ENCODE data around the gene WNT7B. TPM values are rescaled to one million over a fixed set of nuclear protein-coding genes. Genes with fewer than 3 reads are reported as not detected.
A peak's percentile ranks its signal among the peaks of the same experiment; 100 is the strongest.

The WNT7B gene
- total and polyA plus RNA-seq, 10 of the 15 experiments (the other 5 are each of a cell fraction or from before 2014, with no cell fraction given) = 0.12 TPM; not detected in 9

GRCh38 chr22:45945621-45946106 lies 31.3 kb downstream of the WNT7B start (continued):
- TF ChIP-seq CEBPZ (IDR thresholded peaks at IDR 0.05; ENCODE audit: low read depth, low read length) (no peak), NR2F1 (conservative IDR thresholded peaks at IDR 0.05) (no peak), RUNX3 (IDR thresholded peaks at IDR 0.05; ENCODE audit: low read length) (no peak), RFX5 (IDR thresholded peaks at IDR 0.05; ENCODE audit: low read depth, low read length) (no peak)
- TF ChIP-seq, protein P1, sequence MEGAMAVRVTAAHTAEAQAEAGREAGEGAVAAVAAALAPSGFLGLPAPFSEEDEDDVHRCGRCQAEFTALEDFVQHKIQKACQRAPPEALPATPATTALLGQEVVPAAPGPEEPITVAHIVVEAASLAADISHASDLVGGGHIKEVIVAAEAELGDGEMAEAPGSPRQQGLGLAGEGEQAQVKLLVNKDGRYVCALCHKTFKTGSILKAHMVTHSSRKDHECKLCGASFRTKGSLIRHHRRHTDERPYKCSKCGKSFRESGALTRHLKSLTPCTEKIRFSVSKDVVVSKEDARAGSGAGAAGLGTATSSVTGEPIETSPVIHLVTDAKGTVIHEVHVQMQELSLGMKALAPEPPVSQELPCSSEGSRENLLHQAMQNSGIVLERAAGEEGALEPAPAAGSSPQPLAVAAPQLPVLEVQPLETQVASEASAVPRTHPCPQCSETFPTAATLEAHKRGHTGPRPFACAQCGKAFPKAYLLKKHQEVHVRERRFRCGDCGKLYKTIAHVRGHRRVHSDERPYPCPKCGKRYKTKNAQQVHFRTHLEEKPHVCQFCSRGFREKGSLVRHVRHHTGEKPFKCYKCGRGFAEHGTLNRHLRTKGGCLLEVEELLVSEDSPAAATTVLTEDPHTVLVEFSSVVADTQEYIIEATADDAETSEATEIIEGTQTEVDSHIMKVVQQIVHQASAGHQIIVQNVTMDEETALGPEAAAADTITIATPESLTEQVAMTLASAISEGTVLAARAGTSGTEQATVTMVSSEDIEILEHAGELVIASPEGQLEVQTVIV (IDR thresholded peaks at IDR 0.05; ENCODE audit: borderline replicate concordance, partially characterized antibody) = no peak

GRCh38 chr22:45942787-45943493 lies 34.0 kb downstream of the WNT7B start:
- Histone ChIP-seq H2AFZ (ENCODE audit: control insufficient read depth, low read depth, low read length) (no peak overlapping the region), H3K4me3 (no peak overlapping the region), H3K27ac (ENCODE audit: control insufficient read depth, insufficient read depth) (no peak overlapping the region), H3K36me3 (ENCODE audit: control insufficient read depth in 2 of 2, insufficient read depth in 2 of 2, low read length in 1 of 2) (no peaks in the 10 kb centered on the region), H3K4me2 (ENCODE audit: control insufficient read depth, insufficient read depth) (no peak overlapping the region), H3K9ac (ENCODE audit: control insufficient read depth, insufficient read depth, low read length) (no peak overlapping the region), H3K9me3 (replicated peaks; ENCODE audit: control insufficient read depth, insufficient read depth, low read length) (no peaks in the 10 kb centered on the region), H3K4me1 (ENCODE audit: control insufficient read depth, insufficient read depth, low read length) (no peaks in the 10 kb centered on the region), H3K79me2 (ENCODE audit: control insufficient read depth, insufficient read depth, low read length) (no peaks in the 10 kb centered on the region), H3K27me3 (replicated peaks in 1 of 2; ENCODE audit: control insufficient read depth in 2 of 2, insufficient read depth in 2 of 2, low read length in 1 of 2) (no peaks in the 10 kb centered on the region; a peak in 2 of 4 replicates), H4K20me1 (ENCODE audit: control insufficient read depth, insufficient read depth) (no peaks in the 10 kb centered on the region)
- in situ Hi-C loops (cut with MboI) = no loop called here
- intact Hi-C loops (cut with micrococcal nuclease; ENCODE audit: unreplicated experiment) = no loop called here
- ChIA-PET POLR2A (no interaction called here), SMC1A (ENCODE audit: uncharacterized antibody, unreplicated experiment) (no interaction called here), CTCF (no interaction called here), RAD21 (ENCODE audit: unreplicated experiment) (no interaction called here)
- BruUV-seq (replicated peaks) = no TSS peak
- 48% methylated on average over 27 of the region's 32 CpGs for WGBS (ENCODE audit: insufficient coverage, insufficient replicate concordance, low lambda C conversion rate, missing lambda C conversion rate)
- no peak for FAIRE-seq
- no peak for DNase-seq (ENCODE audit: low read depth, low spot score)
- ATAC-seq = no peak
- TF ChIP-seq, protein P2, sequence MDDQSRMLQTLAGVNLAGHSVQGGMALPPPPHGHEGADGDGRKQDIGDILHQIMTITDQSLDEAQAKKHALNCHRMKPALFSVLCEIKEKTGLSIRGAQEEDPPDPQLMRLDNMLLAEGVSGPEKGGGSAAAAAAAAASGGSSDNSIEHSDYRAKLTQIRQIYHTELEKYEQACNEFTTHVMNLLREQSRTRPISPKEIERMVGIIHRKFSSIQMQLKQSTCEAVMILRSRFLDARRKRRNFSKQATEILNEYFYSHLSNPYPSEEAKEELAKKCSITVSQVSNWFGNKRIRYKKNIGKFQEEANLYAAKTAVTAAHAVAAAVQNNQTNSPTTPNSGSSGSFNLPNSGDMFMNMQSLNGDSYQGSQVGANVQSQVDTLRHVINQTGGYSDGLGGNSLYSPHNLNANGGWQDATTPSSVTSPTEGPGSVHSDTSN (IDR thresholded peaks at IDR 0.05; ENCODE audit: insufficient replicate concordance, low read depth, low read length) = peak; percentile 64
- 0 out of 2 replicates have a peak, but pooled peaks have one; percentile 36 for TF ChIP-seq TCF3 (IDR thresholded peaks at IDR 0.05; ENCODE audit: borderline replicate concordance, insufficient read depth, low read depth, low read length)
- TF ChIP-seq KAT2A (conservative IDR thresholded peaks at IDR 0.05; ENCODE audit: control insufficient read depth, low read depth, low read length) = no peak
- TF ChIP-seq FOXM1 (IDR thresholded peaks at IDR 0.05; ENCODE audit: low read depth, low read length) = no peak
- TF ChIP-seq, protein P3, sequence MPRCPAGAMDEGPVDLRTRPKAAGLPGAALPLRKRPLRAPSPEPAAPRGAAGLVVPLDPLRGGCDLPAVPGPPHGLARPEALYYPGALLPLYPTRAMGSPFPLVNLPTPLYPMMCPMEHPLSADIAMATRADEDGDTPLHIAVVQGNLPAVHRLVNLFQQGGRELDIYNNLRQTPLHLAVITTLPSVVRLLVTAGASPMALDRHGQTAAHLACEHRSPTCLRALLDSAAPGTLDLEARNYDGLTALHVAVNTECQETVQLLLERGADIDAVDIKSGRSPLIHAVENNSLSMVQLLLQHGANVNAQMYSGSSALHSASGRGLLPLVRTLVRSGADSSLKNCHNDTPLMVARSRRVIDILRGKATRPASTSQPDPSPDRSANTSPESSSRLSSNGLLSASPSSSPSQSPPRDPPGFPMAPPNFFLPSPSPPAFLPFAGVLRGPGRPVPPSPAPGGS (IDR thresholded peaks at IDR 0.05; ENCODE audit: borderline replicate concordance, insufficient read depth, low read depth, low read length, poor library complexity, severe bottlenecking) = peak; percentile 98
- no peak for TF ChIP-seq RB1 (IDR thresholded peaks at IDR 0.05; ENCODE audit: borderline replicate concordance)
